Panc1 (cell line): ENCODE results near the gene KCNN3. TPM values are rescaled to one million over a fixed set of nuclear protein-coding genes. Genes with fewer than 3 reads are reported as not detected.

Experiments
- ATAC-seq: fragments of 200-7000 bp; cut with Tn5 transposase; 2 replicates; pipeline ENCODE4 v1.9.1; 2020; ENCODE audit warnings: mild to moderate bottlenecking, moderate library complexity
- BruUV-seq: library from RNA; stranded (reverse); fragments of 400-500 nt; replicated peaks from 2 replicates; lab custom pipeline; 2021; lab: Mats Ljungman, UMichigan
- CTCF ChIA-PET: fragments of 300-600 bp; sonication (Branson Sonifier 250); formaldehyde crosslinking; loops from one replicate; lab custom pipeline; 2022; ENCODE audit warnings: antibody characterized with exemption; lab: Charles Lee
- POLR2A ChIA-PET: fragments of 300-600 bp; sonication (Branson Sonifier 250); formaldehyde crosslinking; loops from one replicate; lab custom pipeline; 2022; ENCODE audit warnings: antibody characterized with exemption; lab: Charles Lee
- DNase-seq: peaks from one replicate; pipeline ENCODE4 v3.0.0-alpha.2; 2010; ENCODE audit warnings: low read depth, low spot score
- H3K27ac ChIP-seq: 2 replicates; pipeline ENCODE4 v1.5.1; 2011; ENCODE audit warnings: mild to moderate bottlenecking, low read length, inconsistent platforms
- H3K27me3 ChIP-seq: fragments of 200-500 bp; sonication (Bioruptor generic); 2 replicates; pipeline ENCODE4 v1.6.0; 2014; ENCODE audit warnings: low read length, inconsistent platforms; ENCODE audit not compliant: control insufficient read depth, insufficient read depth
- H3K36me3 ChIP-seq: fragments of 200-500 bp; sonication (Bioruptor generic); 2 replicates; pipeline ENCODE4 v1.5.1; 2014; ENCODE audit warnings: inconsistent platforms, mild to moderate bottlenecking, low read length, moderate library complexity; ENCODE audit not compliant: control insufficient read depth, insufficient read depth
- H3K4me1 ChIP-seq: 2 replicates; pipeline ENCODE4 v1.5.1; 2011; ENCODE audit warnings: inconsistent platforms, mild to moderate bottlenecking, low read length, moderate library complexity; ENCODE audit not compliant: control insufficient read depth, insufficient read depth
- H3K4me3 ChIP-seq, 2 experiments: 2 replicates each; pipeline ENCODE4 v1.5.1; 2011 to 2012; ENCODE audit warnings: low read depth in 2 of 2, low read length in 2 of 2, mild to moderate bottlenecking in 2 of 2, inconsistent platforms in 1 of 2, moderate library complexity in 1 of 2
- H3K9me3 ChIP-seq: fragments of 200-500 bp; sonication (Bioruptor generic); 2 replicates; pipeline ENCODE4 v1.5.1; 2014; ENCODE audit warnings: low read depth, mild to moderate bottlenecking, inconsistent platforms, low read length, moderate library complexity; ENCODE audit not compliant: control insufficient read depth, insufficient read depth
- POLR2AphosphoS5 ChIP-seq: IDR thresholded peaks from 2 replicates; pipeline ENCODE4 v1.6.1; 2012; ENCODE audit warnings: mild to moderate bottlenecking, low read depth, low read length, moderate library complexity
- SIN3A ChIP-seq: IDR thresholded peaks from 2 replicates; pipeline ENCODE4 v1.6.1; 2012; ENCODE audit warnings: low read depth, mild to moderate bottlenecking, low read length, moderate library complexity, borderline replicate concordance; ENCODE audit not compliant: insufficient read depth
- TCF7L2 ChIP-seq: IDR thresholded peaks from 2 replicates; pipeline ENCODE4 v1.6.1; 2011; ENCODE audit warnings: mild to moderate bottlenecking, low read depth, low read length, inconsistent platforms
- in situ Hi-C: cut with HindIII; loops from 2 replicates; pipeline ENCODE4 v1.10.0; 2016; ENCODE audit warnings: low sequenced_read_pairs, low pct_unique_long_range_greater_than_20kb
- intact Hi-C: fragments of 100-400 bp; cut with micrococcal nuclease; formaldehyde crosslinking; loops from one replicate; pipeline ENCODE4 v1.10.0; 2022; ENCODE audit not compliant: unreplicated experiment
- total RNA-seq: library from RNA; stranded (reverse); gene quantifications from one replicate; pipeline ENCODE4 v1.2.1, GENCODE V29; 2021; ENCODE audit not compliant: unreplicated experiment
- TF ChIP-seq, protein P1 (sequence below): fragments of 450-650 bp; IDR thresholded peaks from 2 replicates; pipeline ENCODE4 v1.5.1; 2017; ENCODE audit warnings: mild to moderate bottlenecking
- TF ChIP-seq, protein P2 (sequence below), 2 experiments: IDR thresholded peaks; 2 replicates each; pipeline ENCODE4 v1.6.1; 2011 to 2012; ENCODE audit warnings: low read depth in 2 of 2, control low read depth in 1 of 2, low read length in 1 of 2, mild to moderate bottlenecking in 1 of 2, moderate library complexity in 1 of 2; ENCODE audit not compliant: insufficient read depth in 1 of 2

KCNN3 gene
- total RNA-seq, 1 experiment from 2014 or later = 0.05 TPM

DNA sequence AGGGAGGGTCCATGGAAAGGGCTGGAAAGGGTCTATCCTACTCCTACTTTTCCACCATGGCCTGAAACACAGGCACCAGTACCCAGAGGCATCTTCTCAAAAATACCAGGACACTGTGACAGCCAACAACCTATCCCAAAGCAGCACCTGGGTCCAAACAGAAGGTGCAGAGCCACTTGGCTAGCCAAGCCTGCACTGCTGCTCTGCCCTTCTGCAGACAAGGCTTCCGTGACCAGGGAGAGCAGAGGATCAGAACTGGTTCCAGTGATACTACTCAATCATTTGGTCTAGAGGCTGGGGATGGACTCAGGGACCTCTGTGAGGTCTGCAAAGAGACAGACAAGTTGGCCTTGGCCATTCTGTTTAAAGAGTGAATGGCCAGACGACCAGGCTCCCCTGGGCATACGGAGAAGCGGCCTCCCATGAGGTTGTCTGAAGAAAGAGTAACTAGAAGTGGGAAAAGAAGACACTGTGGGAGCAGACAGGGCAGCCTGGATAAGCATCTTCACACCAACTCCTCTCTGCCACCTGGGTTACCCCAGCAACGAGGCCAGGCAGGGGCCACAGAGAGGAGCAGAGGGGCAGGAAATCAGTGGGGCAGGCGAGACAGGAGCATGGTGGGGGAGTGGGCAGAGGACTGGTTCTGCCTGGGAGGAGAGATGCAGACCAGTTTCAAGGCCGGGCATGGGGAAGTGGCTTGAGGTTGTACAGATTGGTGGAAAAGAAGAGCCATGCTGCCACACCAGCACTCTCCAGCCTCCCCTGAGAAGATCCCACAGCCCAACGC lies 5.7 kb downstream of the KCNN3 start:
- H3K9me3 ChIP-seq = no peaks in the 10 kb centered on the region
- no peaks in the 10 kb centered on the region for H3K36me3 ChIP-seq
- intact Hi-C loops = loop anchor here (10.0 kb wide), 1 partner anchor 300 kb away; the partner anchor contains the start of gene CHRNB2
- H3K4me3 ChIP-seq = no peak overlapping the region
- ATAC-seq (no peak), DNase-seq (no peak)
- in situ Hi-C loops = no loop called here
- CTCF ChIA-PET = no interaction called here
- no peak overlapping the region for H3K27ac ChIP-seq
- H3K27me3 ChIP-seq = peaks cover 2% of the 10 kb centered on the region; the same call in 1 of the 2 replicates
- TF ChIP-seq, protein P1, sequence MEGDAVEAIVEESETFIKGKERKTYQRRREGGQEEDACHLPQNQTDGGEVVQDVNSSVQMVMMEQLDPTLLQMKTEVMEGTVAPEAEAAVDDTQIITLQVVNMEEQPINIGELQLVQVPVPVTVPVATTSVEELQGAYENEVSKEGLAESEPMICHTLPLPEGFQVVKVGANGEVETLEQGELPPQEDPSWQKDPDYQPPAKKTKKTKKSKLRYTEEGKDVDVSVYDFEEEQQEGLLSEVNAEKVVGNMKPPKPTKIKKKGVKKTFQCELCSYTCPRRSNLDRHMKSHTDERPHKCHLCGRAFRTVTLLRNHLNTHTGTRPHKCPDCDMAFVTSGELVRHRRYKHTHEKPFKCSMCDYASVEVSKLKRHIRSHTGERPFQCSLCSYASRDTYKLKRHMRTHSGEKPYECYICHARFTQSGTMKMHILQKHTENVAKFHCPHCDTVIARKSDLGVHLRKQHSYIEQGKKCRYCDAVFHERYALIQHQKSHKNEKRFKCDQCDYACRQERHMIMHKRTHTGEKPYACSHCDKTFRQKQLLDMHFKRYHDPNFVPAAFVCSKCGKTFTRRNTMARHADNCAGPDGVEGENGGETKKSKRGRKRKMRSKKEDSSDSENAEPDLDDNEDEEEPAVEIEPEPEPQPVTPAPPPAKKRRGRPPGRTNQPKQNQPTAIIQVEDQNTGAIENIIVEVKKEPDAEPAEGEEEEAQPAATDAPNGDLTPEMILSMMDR = no peak
- TF ChIP-seq SIN3A (no peak), POLR2AphosphoS5 (no peak), TCF7L2 (no peak)
- TF ChIP-seq, protein P2, sequence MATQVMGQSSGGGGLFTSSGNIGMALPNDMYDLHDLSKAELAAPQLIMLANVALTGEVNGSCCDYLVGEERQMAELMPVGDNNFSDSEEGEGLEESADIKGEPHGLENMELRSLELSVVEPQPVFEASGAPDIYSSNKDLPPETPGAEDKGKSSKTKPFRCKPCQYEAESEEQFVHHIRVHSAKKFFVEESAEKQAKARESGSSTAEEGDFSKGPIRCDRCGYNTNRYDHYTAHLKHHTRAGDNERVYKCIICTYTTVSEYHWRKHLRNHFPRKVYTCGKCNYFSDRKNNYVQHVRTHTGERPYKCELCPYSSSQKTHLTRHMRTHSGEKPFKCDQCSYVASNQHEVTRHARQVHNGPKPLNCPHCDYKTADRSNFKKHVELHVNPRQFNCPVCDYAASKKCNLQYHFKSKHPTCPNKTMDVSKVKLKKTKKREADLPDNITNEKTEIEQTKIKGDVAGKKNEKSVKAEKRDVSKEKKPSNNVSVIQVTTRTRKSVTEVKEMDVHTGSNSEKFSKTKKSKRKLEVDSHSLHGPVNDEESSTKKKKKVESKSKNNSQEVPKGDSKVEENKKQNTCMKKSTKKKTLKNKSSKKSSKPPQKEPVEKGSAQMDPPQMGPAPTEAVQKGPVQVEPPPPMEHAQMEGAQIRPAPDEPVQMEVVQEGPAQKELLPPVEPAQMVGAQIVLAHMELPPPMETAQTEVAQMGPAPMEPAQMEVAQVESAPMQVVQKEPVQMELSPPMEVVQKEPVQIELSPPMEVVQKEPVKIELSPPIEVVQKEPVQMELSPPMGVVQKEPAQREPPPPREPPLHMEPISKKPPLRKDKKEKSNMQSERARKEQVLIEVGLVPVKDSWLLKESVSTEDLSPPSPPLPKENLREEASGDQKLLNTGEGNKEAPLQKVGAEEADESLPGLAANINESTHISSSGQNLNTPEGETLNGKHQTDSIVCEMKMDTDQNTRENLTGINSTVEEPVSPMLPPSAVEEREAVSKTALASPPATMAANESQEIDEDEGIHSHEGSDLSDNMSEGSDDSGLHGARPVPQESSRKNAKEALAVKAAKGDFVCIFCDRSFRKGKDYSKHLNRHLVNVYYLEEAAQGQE (IDR thresholded peaks at IDR 0.05; ENCODE audit: insufficient read depth in 1 of 2, low read depth in 2 of 2, low read length in 1 of 2) = no peak
- no peaks in the 10 kb centered on the region; the same call in 1 of the 2 replicates for H3K4me1 ChIP-seq
- no TSS peak for BruUV-seq
- POLR2A ChIA-PET = no interaction called here

DNA sequence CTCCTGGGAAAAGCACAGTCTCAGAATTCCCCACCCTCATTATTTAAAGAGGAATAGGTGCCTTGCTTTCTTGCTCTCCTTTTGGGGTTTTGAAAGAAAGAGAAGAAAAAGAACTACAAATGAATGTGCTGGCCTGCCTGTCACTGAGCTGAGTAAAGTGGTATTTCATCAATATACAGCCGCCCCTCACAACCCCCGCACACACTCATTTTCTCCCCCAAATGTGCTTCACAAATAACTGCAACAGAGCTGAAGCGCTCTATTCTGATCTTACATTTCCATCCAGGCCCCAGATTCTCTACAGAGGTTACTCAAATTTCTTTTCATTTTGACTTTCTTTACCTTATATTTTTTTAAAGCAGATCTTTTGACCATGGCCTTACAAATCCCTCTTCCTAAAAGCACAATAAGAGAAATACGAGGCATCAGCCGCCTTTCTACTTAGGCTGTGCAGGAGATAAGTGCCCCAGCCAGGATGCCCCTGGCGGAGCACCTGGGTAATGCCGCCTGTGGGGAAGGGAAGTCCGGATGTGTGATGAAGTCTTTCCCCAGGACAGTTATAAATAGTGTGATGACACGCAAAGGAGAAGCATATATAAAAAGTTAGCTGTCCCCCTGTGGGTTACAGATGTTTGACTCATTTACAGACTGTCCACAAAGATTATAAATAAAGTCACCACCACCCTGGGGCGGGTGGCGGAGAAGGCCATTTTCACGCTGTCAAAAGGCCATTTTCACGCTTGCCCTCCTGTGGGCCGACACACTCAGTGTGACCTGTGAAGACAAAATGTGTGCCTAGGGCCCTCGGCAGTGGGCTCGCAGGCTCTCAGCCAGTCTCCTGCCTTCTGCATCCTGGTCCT lies 6.5 kb downstream of the KCNN3 start:
- no peaks in the 10 kb centered on the region for H3K9me3 ChIP-seq
- peak; percentile 65 for ATAC-seq
- H3K4me3 ChIP-seq = no peak overlapping the region
- no peaks in the 10 kb centered on the region; the same call in 1 of the 2 replicates for H3K4me1 ChIP-seq
- no TSS peak for BruUV-seq
- H3K36me3 ChIP-seq = no peaks in the 10 kb centered on the region
- no peak overlapping the region for H3K27ac ChIP-seq
- peaks cover 2% of the 10 kb centered on the region; the same call in 1 of the 2 replicates for H3K27me3 ChIP-seq
- TF ChIP-seq, protein P1 = peak; percentile 87
- no peak for TF ChIP-seq POLR2AphosphoS5
- in situ Hi-C loops (no loop called here), intact Hi-C loops (loop anchor here (10.0 kb wide), 1 partner anchor 299 kb away; the partner anchor contains the start of gene CHRNB2)
- POLR2A ChIA-PET = no interaction called here
- DNase-seq = peak; percentile 41
- CTCF ChIA-PET = interaction anchor here (0.7 kb wide), 1 partner anchor 82 kb away, joined by 4 read pairs; no protein-coding TSS in a partner anchor
